Cardiac muscle cell (in vitro differentiated cells and primary cell): ENCODE data around the gene ZNF30. TPM values are rescaled to one million over a fixed set of nuclear protein-coding genes. Genes with fewer than 3 reads are reported as not detected.

ENCODE experiments used
- DNase-seq, 2 donors: peaks; one replicate each; pipeline versions ENCODE4 v3.0.0 to v3.0.0-alpha.2; 2010 to 2017; ENCODE audit warnings: low read depth in 1 of 2, low spot score in 1 of 2
- H3K27ac ChIP-seq: fragments of 200-600 bp; sonication (generic); 2 replicates; pipeline ENCODE4 v1.5.1; 2016
- H3K27me3 ChIP-seq: fragments of 200-600 bp; sonication (generic); 2 replicates; pipeline ENCODE4 v1.6.0; 2016; ENCODE audit warnings: control low read depth
- H3K36me3 ChIP-seq: fragments of 200-600 bp; sonication (generic); 2 replicates; pipeline ENCODE4 v1.5.1; 2016; ENCODE audit warnings: control low read depth
- H3K4me1 ChIP-seq: fragments of 200-600 bp; sonication (generic); 2 replicates; pipeline ENCODE4 v1.8.1; 2017; ENCODE audit warnings: low read depth, mild to moderate bottlenecking, mixed run types
- H3K4me3 ChIP-seq: fragments of 200-600 bp; sonication (generic); 2 replicates; pipeline ENCODE4 v1.5.1; 2016; ENCODE audit warnings: mild to moderate bottlenecking
- H3K9me3 ChIP-seq: fragments of 200-600 bp; sonication (generic); 2 replicates; pipeline ENCODE4 v1.5.1; 2017; ENCODE audit warnings: low read depth, mild to moderate bottlenecking, control low read depth
- CTCF ChIP-seq: IDR thresholded peaks from 2 replicates; pipeline ENCODE4 v1.5.1; 2012; ENCODE audit warnings: low read depth, mild to moderate bottlenecking, low read length
- polyA plus RNA-seq: library from polyadenylated mRNA; unstranded; fragments of >200 nt; fragmentation: Nextera tagmentation; extraction: Ambion mirVana; gene quantifications from 2 replicates; pipeline ENCODE4 v1.2.1, GENCODE V29; 2016
- total RNA-seq: library from RNA; depleted of rRNA; stranded (reverse); fragments of >200 nt; gene quantifications from 2 replicates; pipeline ENCODE4 v1.2.3, GENCODE V29; 2016

ZNF30 gene
- total and polyA plus RNA-seq, 2 experiments from 2014 or later, result 4.1 to 4.7 TPM

GRCh38 chr19:34975056-34975455 lies 48.4 kb downstream of the ZNF30 start:
- no peak for TF ChIP-seq CTCF
- Histone ChIP-seq H3K4me3 (no peak overlapping the region), H3K27ac (no peak overlapping the region), H3K4me1 (no peaks in the 10 kb centered on the region), H3K9me3 (no peaks in the 10 kb centered on the region), H3K27me3 (no peaks in the 10 kb centered on the region), H3K36me3 (no peaks in the 10 kb centered on the region)
- no peak for DNase-seq

DNA sequence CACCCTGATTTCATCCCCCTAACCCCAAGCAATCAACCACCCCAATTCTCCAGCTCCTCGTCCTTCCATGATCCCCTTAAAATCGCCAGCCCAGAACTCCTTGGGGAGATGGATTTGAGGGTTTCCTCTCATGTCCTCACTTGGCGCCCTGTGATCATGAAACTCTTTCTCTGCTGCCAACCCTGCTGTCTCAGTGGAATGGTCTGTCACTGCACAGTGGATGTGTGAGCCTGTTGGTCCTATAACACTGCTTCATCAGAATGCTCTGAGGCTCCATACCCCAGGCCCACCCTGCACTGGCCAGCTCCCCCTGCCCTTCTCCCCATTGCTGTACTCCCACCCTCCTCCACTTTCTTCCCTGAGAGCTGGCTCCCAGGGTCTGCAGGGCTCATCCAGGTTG lies 49.9 kb downstream of the ZNF30 start:
- Histone ChIP-seq H3K4me3 (no peak overlapping the region), H3K4me1 (no peaks in the 10 kb centered on the region), H3K27ac (no peak overlapping the region), H3K36me3 (no peaks in the 10 kb centered on the region), H3K9me3 (no peaks in the 10 kb centered on the region), H3K27me3 (no peaks in the 10 kb centered on the region)
- no peak for TF ChIP-seq CTCF
- DNase-seq, result no peak

DNA sequence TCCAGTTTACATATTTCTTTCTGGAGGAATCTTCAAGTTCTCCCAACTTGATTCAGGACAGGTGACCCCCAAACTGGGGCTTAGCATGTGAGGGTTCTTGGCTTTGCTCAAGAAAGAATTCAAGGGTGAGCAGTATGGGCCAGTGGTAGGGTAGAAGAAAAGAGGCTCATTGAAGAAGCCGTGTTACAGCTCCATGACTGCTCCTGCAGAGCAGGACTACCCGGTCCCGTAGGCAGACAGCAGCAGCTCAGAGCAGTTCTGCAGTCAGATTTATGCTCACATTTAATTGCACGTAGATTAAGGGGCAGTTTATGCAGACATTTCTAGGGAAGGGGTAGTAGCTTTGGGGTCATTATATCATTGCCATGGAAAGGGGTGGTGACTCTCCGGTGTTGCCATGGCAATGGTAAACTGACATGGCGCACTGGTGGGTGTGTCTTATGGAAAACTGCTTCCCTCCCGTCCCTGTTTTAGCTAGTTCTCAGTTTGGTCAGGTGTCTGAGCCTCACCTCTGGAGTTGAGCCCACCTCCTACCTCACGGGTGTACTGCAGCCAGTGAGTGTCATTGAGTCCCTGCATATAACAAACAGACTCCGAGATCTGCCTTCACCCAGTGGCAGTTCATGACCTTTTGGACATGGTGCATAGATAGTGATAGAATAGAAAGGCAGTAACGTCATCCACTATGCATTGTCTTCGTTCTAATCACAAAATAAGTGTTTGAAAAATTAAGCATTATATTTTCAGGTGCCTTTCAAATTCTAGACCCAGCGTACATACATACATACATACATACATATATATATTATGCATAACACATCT lies 53.3 kb downstream of the ZNF30 start:
- no peaks in the 10 kb centered on the region for H3K9me3 ChIP-seq
- H3K4me3 ChIP-seq, result no peak overlapping the region
- no peaks in the 10 kb centered on the region for H3K4me1 ChIP-seq
- H3K27me3 ChIP-seq, result no peaks in the 10 kb centered on the region
- DNase-seq, result no peak
- no peaks in the 10 kb centered on the region for H3K36me3 ChIP-seq
- no peak overlapping the region for H3K27ac ChIP-seq
- no peak for TF ChIP-seq CTCF

DNA sequence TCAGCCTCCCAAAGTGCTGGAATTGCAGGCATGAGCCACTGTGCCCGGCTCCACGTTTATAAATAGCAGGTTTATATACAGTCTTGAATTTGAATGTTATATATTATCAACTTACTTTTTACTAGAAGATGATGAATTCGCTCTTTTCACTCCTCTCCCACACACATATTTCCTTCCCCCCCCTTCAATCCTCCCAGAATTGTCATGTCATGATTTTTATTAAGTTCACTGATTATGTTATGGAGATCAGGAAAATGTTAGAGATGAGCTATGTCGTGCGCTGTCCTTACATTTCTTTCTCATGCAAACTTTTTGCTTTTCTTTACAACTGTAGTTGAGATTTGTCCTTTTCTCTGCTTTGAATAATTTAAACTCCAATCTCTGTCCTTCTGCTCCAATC lies 55.6 kb downstream of the ZNF30 start:
- no peak for DNase-seq
- Histone ChIP-seq H3K27me3 (no peaks in the 10 kb centered on the region), H3K36me3 (no peaks in the 10 kb centered on the region), H3K9me3 (no peaks in the 10 kb centered on the region), H3K4me3 (no peak overlapping the region), H3K27ac (no peak overlapping the region), H3K4me1 (no peaks in the 10 kb centered on the region)
- no peak for TF ChIP-seq CTCF

DNA sequence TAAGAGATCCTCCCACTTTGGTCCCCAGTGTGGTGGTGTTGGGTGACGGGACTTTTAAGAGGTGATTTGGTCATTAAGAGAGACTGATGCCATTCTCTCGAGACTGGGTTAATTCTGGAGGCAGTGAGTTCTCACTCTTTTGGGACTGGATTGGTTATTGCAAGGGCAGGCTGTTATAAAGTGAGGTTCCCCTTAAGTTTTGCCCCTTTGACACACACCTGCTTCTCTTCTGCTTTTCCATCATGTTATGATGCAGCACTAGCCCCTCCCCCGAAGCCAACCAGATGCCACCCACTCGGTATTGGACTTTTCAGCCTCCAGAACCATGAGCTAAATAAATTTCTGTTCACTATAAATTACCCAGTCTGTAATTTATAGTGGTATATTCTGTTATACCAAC lies 57.1 kb downstream of the ZNF30 start:
- TF ChIP-seq CTCF, result no peak

More for the DNA sequence above, 57.1 kb downstream of the ZNF30 start:
- no peak overlapping the region for H3K4me3 ChIP-seq
- no peaks in the 10 kb centered on the region for H3K9me3 ChIP-seq
- H3K27ac ChIP-seq, result no peak overlapping the region
- no peaks in the 10 kb centered on the region for H3K27me3 ChIP-seq
- DNase-seq, result no peak
- H3K4me1 ChIP-seq, result no peaks in the 10 kb centered on the region
- H3K36me3 ChIP-seq, result no peaks in the 10 kb centered on the region
